ENCODE measurements around the gene ZNF777.

GRCh38 chr7:149409895-149410294, 51.0 kb downstream of the ZNF777 start:
- TF ChIP-seq CTCF (IDR thresholded peaks at IDR 0.05; ENCODE audit: low read depth, low read length) (no peak), EZH2phosphoT487 (IDR thresholded peaks at IDR 0.05; ENCODE audit: low read depth) (no peak)

All from OCI-LY3 (cell line).